ENCODE results near the gene CDIPT. TPM values are rescaled to one million over a fixed set of nuclear protein-coding genes. Genes with fewer than 3 reads are reported as not detected.
"Not testable (repeated sequence)": the region's sequence is repeated elsewhere in the genome, so short reads cannot be mapped to it uniquely, and the experiment has no call there.

CDIPT gene
- total RNA-seq, 1 donor from 2014 or later = 49.7 TPM

DNA sequence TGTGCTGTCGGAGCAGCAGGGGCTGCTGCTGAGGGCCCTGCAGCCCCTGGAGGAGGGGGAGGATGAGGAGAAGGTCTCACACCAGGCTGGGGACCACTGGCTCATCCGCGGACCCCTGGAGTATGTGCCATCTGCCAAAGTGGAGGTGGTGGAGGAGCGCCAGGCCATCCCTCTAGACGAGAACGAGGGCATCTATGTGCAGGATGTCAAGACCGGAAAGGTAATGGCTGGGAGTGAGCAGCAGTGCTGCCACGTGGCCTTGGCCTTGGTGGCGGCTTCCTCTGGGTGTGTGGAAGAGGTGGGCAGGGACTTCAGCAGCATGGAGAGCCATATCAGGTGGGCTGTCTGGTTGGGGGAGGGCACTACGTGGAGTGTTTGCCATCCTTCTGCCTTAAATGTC is 22.8 kb downstream of the CDIPT start:
- TF ChIP-seq, protein P1, sequence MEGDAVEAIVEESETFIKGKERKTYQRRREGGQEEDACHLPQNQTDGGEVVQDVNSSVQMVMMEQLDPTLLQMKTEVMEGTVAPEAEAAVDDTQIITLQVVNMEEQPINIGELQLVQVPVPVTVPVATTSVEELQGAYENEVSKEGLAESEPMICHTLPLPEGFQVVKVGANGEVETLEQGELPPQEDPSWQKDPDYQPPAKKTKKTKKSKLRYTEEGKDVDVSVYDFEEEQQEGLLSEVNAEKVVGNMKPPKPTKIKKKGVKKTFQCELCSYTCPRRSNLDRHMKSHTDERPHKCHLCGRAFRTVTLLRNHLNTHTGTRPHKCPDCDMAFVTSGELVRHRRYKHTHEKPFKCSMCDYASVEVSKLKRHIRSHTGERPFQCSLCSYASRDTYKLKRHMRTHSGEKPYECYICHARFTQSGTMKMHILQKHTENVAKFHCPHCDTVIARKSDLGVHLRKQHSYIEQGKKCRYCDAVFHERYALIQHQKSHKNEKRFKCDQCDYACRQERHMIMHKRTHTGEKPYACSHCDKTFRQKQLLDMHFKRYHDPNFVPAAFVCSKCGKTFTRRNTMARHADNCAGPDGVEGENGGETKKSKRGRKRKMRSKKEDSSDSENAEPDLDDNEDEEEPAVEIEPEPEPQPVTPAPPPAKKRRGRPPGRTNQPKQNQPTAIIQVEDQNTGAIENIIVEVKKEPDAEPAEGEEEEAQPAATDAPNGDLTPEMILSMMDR (IDR thresholded peaks at IDR 0.05; ENCODE audit: unreplicated experiment) = no peak
- Mint-ChIP-seq H3K27ac (no peak overlapping the region), H3K9me3 (no peaks in the 10 kb centered on the region), H3K4me3 (no peak overlapping the region), H3K36me3 (no peaks in the 10 kb centered on the region), H3K4me1 (peaks cover 2% of the 10 kb centered on the region), H3K27me3 (ENCODE audit: low read depth) (no peaks in the 10 kb centered on the region)
- no peak for DNase-seq (ENCODE audit: low spot score in 2 of 2, unreplicated experiment in 2 of 2)

DNA sequence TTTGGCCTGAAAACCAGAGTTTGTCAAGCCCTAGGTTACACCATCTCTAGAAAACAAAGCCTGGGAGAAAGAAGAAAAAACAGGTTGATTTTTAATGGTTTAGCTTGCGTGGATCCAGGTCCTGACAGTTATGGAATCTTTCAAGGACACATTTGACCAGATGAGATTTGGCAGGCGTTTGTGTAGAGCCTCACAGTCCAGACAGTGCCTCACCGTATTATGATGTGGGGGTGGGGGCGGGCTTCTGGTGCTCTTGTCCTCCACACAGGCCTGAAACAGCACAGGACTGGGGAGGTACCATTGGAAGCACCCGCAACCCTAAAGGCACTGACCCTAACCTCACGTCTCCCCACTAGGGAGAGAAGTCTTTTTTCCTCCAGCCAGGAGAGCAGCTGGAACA is 23.2 kb downstream of the CDIPT start:
- no peak for DNase-seq (ENCODE audit: low spot score in 2 of 2, unreplicated experiment in 2 of 2)
- H3K4me1 Mint-ChIP-seq = no peaks in the 10 kb centered on the region
- H3K9me3 Mint-ChIP-seq = no peaks in the 10 kb centered on the region
- no peaks in the 10 kb centered on the region for H3K36me3 Mint-ChIP-seq
- H3K4me3 Mint-ChIP-seq = no peak overlapping the region
- TF ChIP-seq, protein P1 (IDR thresholded peaks at IDR 0.05; ENCODE audit: unreplicated experiment) = no peak
- no peak overlapping the region for H3K27ac Mint-ChIP-seq
- H3K27me3 Mint-ChIP-seq (ENCODE audit: low read depth) = no peaks in the 10 kb centered on the region

DNA sequence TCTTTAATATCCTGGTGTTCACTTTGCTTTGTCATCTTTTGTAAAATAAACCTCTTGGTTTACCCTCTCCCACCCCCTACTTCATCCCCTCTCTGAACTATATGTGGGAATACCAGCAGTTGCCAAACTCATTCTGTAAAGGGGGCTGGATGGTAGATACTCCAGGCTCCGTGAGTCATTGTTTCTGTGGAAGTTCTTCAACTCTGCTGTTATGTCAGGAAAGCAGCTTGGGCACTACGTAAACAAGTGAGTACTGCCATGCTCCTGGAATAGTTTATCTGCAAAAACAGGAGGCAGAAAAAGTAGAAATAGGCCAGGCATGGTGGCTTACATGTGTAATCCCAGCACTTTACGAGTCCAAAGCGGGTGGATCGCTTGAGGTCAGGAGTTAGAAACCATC is 25.2 kb downstream of the CDIPT start:
- H3K4me3 Mint-ChIP-seq = no peak overlapping the region
- no peaks in the 10 kb centered on the region for H3K9me3 Mint-ChIP-seq
- H3K27ac Mint-ChIP-seq = no peak overlapping the region
- no peaks in the 10 kb centered on the region for H3K27me3 Mint-ChIP-seq (ENCODE audit: low read depth)
- TF ChIP-seq, protein P1 (IDR thresholded peaks at IDR 0.05; ENCODE audit: unreplicated experiment) = no peak
- H3K36me3 Mint-ChIP-seq = no peaks in the 10 kb centered on the region
- no peaks in the 10 kb centered on the region for H3K4me1 Mint-ChIP-seq
- DNase-seq (ENCODE audit: low spot score in 2 of 2, unreplicated experiment in 2 of 2) = no peak

DNA sequence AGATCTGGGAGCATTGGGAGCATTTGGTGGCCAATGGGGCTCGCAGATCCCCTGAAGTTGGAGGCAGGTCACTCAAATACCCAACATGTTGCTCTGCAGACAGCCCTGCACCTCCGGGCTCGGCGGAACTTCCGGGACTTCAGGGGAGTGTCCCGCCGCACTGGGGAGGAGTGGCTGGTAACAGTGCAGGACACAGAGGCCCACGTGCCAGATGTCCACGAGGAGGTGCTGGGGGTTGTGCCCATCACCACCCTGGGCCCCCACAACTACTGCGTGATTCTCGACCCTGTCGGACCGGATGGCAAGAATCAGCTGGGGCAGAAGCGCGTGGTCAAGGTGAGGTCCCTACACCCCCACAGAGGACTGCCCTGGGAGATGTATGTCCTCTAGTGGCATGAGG is 26.4 kb downstream of the CDIPT start:
- Mint-ChIP-seq H3K27me3 (ENCODE audit: low read depth) (no peaks in the 10 kb centered on the region), H3K27ac (no peak overlapping the region), H3K4me3 (no peak overlapping the region), H3K4me1 (no peaks in the 10 kb centered on the region), H3K36me3 (no peaks in the 10 kb centered on the region), H3K9me3 (no peaks in the 10 kb centered on the region)
- TF ChIP-seq, protein P1 (IDR thresholded peaks at IDR 0.05; ENCODE audit: unreplicated experiment) = no peak
- DNase-seq (ENCODE audit: low spot score in 2 of 2, unreplicated experiment in 2 of 2) = no peak

GRCh38 chr16:29835926-29836325 is 27.1 kb downstream of the CDIPT start:
- H3K36me3 Mint-ChIP-seq = no peaks in the 10 kb centered on the region
- no peaks in the 10 kb centered on the region for H3K4me1 Mint-ChIP-seq
- TF ChIP-seq, protein P1 (IDR thresholded peaks at IDR 0.05; ENCODE audit: unreplicated experiment) = no peak
- H3K9me3 Mint-ChIP-seq = no peaks in the 10 kb centered on the region
- no peak overlapping the region for H3K4me3 Mint-ChIP-seq
- DNase-seq (ENCODE audit: low spot score in 2 of 2, unreplicated experiment in 2 of 2) = no peak
- H3K27ac Mint-ChIP-seq = no peak overlapping the region
- H3K27me3 Mint-ChIP-seq (ENCODE audit: low read depth) = no peaks in the 10 kb centered on the region

GRCh38 chr16:29834079-29834478 is 28.9 kb downstream of the CDIPT start:
- Mint-ChIP-seq H3K36me3 (no peaks in the 10 kb centered on the region), H3K4me3 (no peak overlapping the region)
- TF ChIP-seq, protein P1 (IDR thresholded peaks at IDR 0.05; ENCODE audit: unreplicated experiment) = no peak

DNA sequence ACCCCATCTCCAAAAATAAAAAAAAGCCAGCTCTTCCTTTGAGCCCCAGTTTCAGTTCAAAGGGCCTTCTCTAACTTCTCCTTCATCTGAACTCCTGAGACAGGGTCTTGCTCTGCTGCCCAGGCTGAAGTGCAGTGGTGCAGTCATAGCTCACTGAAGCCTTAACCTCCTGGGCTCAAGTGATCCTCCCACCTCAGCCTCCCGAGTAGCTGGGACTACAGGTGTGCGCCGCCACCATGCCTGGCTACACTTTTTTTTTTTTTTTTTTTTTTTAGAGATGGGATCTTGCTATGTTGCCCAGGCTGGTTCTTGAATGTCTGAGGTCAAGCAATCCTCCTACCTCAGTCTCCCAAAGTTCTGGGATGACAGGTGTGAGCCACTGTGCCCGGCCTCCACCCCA is 29.8 kb downstream of the CDIPT start:
- H3K4me1 Mint-ChIP-seq; H3K27ac Mint-ChIP-seq; H3K36me3 Mint-ChIP-seq; H3K27me3 Mint-ChIP-seq (ENCODE audit: low read depth); H3K9me3 Mint-ChIP-seq; H3K4me3 Mint-ChIP-seq; DNase-seq (ENCODE audit: low spot score in 2 of 2, unreplicated experiment in 2 of 2): not testable (repeated sequence)

More at GRCh38 chr16:29834079-29834478, 28.9 kb downstream of the CDIPT start:
- H3K27me3 Mint-ChIP-seq (ENCODE audit: low read depth) = no peaks in the 10 kb centered on the region
- H3K9me3 Mint-ChIP-seq = no peaks in the 10 kb centered on the region
- no peaks in the 10 kb centered on the region for H3K4me1 Mint-ChIP-seq
- H3K27ac Mint-ChIP-seq = no peak overlapping the region
- DNase-seq (ENCODE audit: low spot score in 2 of 2, unreplicated experiment in 2 of 2) = no peak

All from mesothelial cell of epicardium (in vitro differentiated cells).